Measurements from ENCODE around the gene PNPLA1.

- TF ChIP-seq, protein P1, sequence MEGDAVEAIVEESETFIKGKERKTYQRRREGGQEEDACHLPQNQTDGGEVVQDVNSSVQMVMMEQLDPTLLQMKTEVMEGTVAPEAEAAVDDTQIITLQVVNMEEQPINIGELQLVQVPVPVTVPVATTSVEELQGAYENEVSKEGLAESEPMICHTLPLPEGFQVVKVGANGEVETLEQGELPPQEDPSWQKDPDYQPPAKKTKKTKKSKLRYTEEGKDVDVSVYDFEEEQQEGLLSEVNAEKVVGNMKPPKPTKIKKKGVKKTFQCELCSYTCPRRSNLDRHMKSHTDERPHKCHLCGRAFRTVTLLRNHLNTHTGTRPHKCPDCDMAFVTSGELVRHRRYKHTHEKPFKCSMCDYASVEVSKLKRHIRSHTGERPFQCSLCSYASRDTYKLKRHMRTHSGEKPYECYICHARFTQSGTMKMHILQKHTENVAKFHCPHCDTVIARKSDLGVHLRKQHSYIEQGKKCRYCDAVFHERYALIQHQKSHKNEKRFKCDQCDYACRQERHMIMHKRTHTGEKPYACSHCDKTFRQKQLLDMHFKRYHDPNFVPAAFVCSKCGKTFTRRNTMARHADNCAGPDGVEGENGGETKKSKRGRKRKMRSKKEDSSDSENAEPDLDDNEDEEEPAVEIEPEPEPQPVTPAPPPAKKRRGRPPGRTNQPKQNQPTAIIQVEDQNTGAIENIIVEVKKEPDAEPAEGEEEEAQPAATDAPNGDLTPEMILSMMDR (IDR thresholded peaks at IDR 0.05; ENCODE audit: low read depth, low read length, poor library complexity, severe bottlenecking) = no peak
- TF ChIP-seq EZH2phosphoT487 (IDR thresholded peaks at IDR 0.05; ENCODE audit: borderline replicate concordance, low read length) = no peak
Observed at GRCh38 chr6:36283608-36284007, 13.7 kb downstream of the PNPLA1 start.
